GM12874 (cell line): Measurements from ENCODE around the gene FOXJ2.

Source experiments
- CTCF ChIP-seq: IDR thresholded peaks from 2 replicates; pipeline ENCODE4 v1.5.1; 2011; ENCODE audit warnings: low read depth, mild to moderate bottlenecking, control low read depth, low read length, moderate library complexity; ENCODE audit not compliant: insufficient read depth

Gene FOXJ2

GRCh38 chr12:8037046-8037663, 4.6 kb downstream of the FOXJ2 start:
- no peak for TF ChIP-seq CTCF

- no peak for TF ChIP-seq CTCF
Observed at GRCh38 chr12:8037947-8038346, 5.4 kb downstream of the FOXJ2 start.

GRCh38 chr12:8038659-8039114, 6.2 kb downstream of the FOXJ2 start:
- no peak for TF ChIP-seq CTCF

GRCh38 chr12:8040791-8041190, 8.3 kb downstream of the FOXJ2 start:
- TF ChIP-seq CTCF, result no peak

GRCh38 chr12:8045952-8046944, 13.7 kb downstream of the FOXJ2 start:
- TF ChIP-seq CTCF, result peak; percentile 83

GRCh38 chr12:8047842-8048241, 15.3 kb downstream of the FOXJ2 start:
- no peak for TF ChIP-seq CTCF

- TF ChIP-seq CTCF, result no peak
Observed at GRCh38 chr12:8048906-8049305, 16.4 kb downstream of the FOXJ2 start.
